Neural progenitor cell (in vitro differentiated cells): ENCODE data around the gene CAV3.

Source experiments
- EZH2phosphoT487 ChIP-seq: fragments of 200-600 bp; sonication (generic); IDR thresholded peaks from 2 replicates; pipeline ENCODE4 v1.6.1; 2017; ENCODE audit warnings: antibody characterized with exemption
- TF ChIP-seq, protein P1 (sequence below): fragments of 200-600 bp; sonication (generic); IDR thresholded peaks from 2 replicates; pipeline ENCODE4 v1.5.1; 2017; ENCODE audit warnings: antibody characterized with exemption, mild to moderate bottlenecking

- TF ChIP-seq, protein P1, sequence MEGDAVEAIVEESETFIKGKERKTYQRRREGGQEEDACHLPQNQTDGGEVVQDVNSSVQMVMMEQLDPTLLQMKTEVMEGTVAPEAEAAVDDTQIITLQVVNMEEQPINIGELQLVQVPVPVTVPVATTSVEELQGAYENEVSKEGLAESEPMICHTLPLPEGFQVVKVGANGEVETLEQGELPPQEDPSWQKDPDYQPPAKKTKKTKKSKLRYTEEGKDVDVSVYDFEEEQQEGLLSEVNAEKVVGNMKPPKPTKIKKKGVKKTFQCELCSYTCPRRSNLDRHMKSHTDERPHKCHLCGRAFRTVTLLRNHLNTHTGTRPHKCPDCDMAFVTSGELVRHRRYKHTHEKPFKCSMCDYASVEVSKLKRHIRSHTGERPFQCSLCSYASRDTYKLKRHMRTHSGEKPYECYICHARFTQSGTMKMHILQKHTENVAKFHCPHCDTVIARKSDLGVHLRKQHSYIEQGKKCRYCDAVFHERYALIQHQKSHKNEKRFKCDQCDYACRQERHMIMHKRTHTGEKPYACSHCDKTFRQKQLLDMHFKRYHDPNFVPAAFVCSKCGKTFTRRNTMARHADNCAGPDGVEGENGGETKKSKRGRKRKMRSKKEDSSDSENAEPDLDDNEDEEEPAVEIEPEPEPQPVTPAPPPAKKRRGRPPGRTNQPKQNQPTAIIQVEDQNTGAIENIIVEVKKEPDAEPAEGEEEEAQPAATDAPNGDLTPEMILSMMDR, result peak; percentile 48
- TF ChIP-seq EZH2phosphoT487, result no peak
These were observed 22.1 kb downstream of the CAV3 start for GRCh38 chr3:8755564-8756237.
